OCI-LY1 (cell line): ENCODE data around the gene FAM131C.

ENCODE experiments used
- H2AFZ ChIP-seq: fragments of 200-600 bp; sonication (generic), shearing (Covaris generic); 2 replicates; pipeline ENCODE4 v1.6.0; 2014; ENCODE audit warnings: antibody characterized with exemption, mild to moderate bottlenecking, low read length
- H3F3A ChIP-seq: fragments of 200-600 bp; sonication (generic), shearing (Covaris generic); 2 replicates; pipeline ENCODE4 v1.6.0; 2014; ENCODE audit warnings: mild to moderate bottlenecking, antibody characterized with exemption, low read length, moderate library complexity; ENCODE audit not compliant: insufficient read depth
- H3K27ac ChIP-seq: fragments of 200-600 bp; sonication (generic); 2 replicates; pipeline ENCODE4 v1.5.1; 2014; ENCODE audit warnings: low read length, mixed run types, mild to moderate bottlenecking, low read depth; ENCODE audit not compliant: poor library complexity, severe bottlenecking
- H3K27me3 ChIP-seq: fragments of 200-600 bp; sonication (generic); 2 replicates; pipeline ENCODE4 v1.6.0; 2014; ENCODE audit warnings: antibody characterized with exemption, mild to moderate bottlenecking, low read length, moderate library complexity; ENCODE audit not compliant: insufficient read depth
- H3K36me3 ChIP-seq: fragments of 200-600 bp; sonication (generic); 2 replicates; pipeline ENCODE4 v1.6.1; 2014; ENCODE audit warnings: mild to moderate bottlenecking, antibody characterized with exemption, low read length, moderate library complexity, mixed read lengths; ENCODE audit not compliant: insufficient read depth
- H3K4me1 ChIP-seq: fragments of 200-600 bp; sonication (generic); 2 replicates; pipeline ENCODE4 v1.5.1; 2014; ENCODE audit warnings: mild to moderate bottlenecking, low read length, moderate library complexity; ENCODE audit not compliant: insufficient read depth, severe bottlenecking
- H3K4me2 ChIP-seq: fragments of 200-600 bp; sonication (generic), shearing (Covaris generic); 2 replicates; pipeline ENCODE4 v1.6.1; 2014; ENCODE audit warnings: low read length
- H3K4me3 ChIP-seq: fragments of 200-600 bp; sonication (generic); 2 replicates; pipeline ENCODE4 v1.5.1; 2014; ENCODE audit warnings: low read length, low read depth, mild to moderate bottlenecking, mixed read lengths; ENCODE audit not compliant: poor library complexity, severe bottlenecking
- H3K79me2 ChIP-seq: fragments of 200-600 bp; shearing (Covaris generic); 2 replicates; pipeline ENCODE4 v1.6.1; 2016; ENCODE audit warnings: mixed run types, low read length, mixed read lengths; ENCODE audit not compliant: insufficient read depth
- H3K9ac ChIP-seq: fragments of 200-600 bp; sonication (generic), shearing (Covaris generic); 2 replicates; pipeline ENCODE4 v1.6.1; 2014; ENCODE audit warnings: mild to moderate bottlenecking, low read length, mixed read lengths
- H3K9me2 ChIP-seq: fragments of 200-600 bp; sonication (generic), shearing (Covaris generic); 2 replicates; pipeline ENCODE4 v1.6.1; 2014; ENCODE audit warnings: low read depth, mild to moderate bottlenecking, low read length, mixed read lengths
- H3K9me3 ChIP-seq: fragments of 200-600 bp; shearing (Covaris generic); 2 replicates; pipeline ENCODE4 v1.6.1; 2014; ENCODE audit warnings: low read length, mixed read lengths
- H4K20me1 ChIP-seq: fragments of 200-600 bp; sonication (generic), shearing (Covaris generic); 2 replicates; pipeline ENCODE4 v1.6.0; 2016; ENCODE audit warnings: mild to moderate bottlenecking, low read length; ENCODE audit not compliant: insufficient read depth
- EZH2 ChIP-seq: fragments of 200-600 bp; sonication (generic), shearing (Covaris generic); IDR thresholded peaks from 2 replicates; pipeline ENCODE4 v1.8.0; 2017; ENCODE audit warnings: borderline replicate concordance, mixed run types, mild to moderate bottlenecking, antibody characterized with exemption, low read length, moderate library complexity, mixed read lengths
- TF ChIP-seq, protein P1 (sequence below): fragments of 200-600 bp; sonication (generic), shearing (Covaris generic); IDR thresholded peaks from 2 replicates; pipeline ENCODE4 v1.5.1; 2017; ENCODE audit warnings: mild to moderate bottlenecking, antibody characterized with exemption, low read length, moderate library complexity, mixed read lengths

Gene FAM131C

DNA sequence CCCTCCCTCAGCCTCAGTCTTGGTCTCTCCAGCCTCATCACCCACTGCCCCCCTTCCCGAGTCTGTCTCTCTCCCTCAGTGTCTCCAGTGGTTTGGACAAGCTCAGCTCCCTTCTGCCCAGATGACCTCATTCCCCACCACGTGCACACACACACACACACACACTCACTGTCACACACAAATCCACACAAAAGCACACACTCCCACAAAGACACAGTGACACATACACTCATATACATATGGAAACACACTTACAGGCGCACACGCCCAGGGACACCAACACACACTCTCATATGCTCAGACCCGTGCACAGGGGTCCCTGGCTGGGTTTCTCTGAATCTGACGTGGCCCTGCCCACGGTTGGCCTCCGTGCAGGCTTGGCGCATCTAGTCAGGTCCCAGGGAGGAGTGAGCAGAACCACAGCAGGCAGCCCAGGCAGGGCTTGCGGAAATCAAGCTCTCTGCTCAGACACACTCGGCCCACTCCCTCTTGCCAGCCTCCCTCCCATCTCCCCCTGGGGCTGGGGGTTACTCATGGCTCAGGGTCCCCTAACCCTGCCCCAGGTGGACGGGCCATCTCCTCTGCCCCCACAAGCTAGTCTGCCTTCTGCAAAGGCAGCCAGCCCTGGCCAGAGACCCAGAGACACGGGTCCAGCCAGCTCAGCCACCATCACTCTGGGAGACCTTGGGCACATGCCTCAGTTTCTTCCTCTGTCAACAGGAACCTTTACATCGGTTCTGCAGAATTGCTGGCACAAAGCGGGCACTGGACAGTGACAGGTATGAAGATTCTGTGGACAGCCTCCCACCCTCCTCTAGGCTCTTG is 38.5 kb upstream of the FAM131C start:
- H3K36me3 ChIP-seq = no peaks in the 10 kb centered on the region
- TF ChIP-seq, protein P1, sequence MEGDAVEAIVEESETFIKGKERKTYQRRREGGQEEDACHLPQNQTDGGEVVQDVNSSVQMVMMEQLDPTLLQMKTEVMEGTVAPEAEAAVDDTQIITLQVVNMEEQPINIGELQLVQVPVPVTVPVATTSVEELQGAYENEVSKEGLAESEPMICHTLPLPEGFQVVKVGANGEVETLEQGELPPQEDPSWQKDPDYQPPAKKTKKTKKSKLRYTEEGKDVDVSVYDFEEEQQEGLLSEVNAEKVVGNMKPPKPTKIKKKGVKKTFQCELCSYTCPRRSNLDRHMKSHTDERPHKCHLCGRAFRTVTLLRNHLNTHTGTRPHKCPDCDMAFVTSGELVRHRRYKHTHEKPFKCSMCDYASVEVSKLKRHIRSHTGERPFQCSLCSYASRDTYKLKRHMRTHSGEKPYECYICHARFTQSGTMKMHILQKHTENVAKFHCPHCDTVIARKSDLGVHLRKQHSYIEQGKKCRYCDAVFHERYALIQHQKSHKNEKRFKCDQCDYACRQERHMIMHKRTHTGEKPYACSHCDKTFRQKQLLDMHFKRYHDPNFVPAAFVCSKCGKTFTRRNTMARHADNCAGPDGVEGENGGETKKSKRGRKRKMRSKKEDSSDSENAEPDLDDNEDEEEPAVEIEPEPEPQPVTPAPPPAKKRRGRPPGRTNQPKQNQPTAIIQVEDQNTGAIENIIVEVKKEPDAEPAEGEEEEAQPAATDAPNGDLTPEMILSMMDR = no peak
- TF ChIP-seq EZH2 = no peak
- H2AFZ ChIP-seq = no peak overlapping the region
- H3K9ac ChIP-seq = no peak overlapping the region
- no peaks in the 10 kb centered on the region for H3F3A ChIP-seq
- H3K9me2 ChIP-seq = no peaks in the 10 kb centered on the region
- no peaks in the 10 kb centered on the region for H3K4me1 ChIP-seq
- no peaks in the 10 kb centered on the region for H3K9me3 ChIP-seq
- no peak overlapping the region for H3K27ac ChIP-seq
- no peaks in the 10 kb centered on the region for H4K20me1 ChIP-seq
- no peak overlapping the region for H3K4me2 ChIP-seq
- H3K27me3 ChIP-seq = peaks cover 11% of the 10 kb centered on the region; the same call in 1 of the 2 replicates
- no peaks in the 10 kb centered on the region for H3K79me2 ChIP-seq
- no peak overlapping the region for H3K4me3 ChIP-seq

DNA sequence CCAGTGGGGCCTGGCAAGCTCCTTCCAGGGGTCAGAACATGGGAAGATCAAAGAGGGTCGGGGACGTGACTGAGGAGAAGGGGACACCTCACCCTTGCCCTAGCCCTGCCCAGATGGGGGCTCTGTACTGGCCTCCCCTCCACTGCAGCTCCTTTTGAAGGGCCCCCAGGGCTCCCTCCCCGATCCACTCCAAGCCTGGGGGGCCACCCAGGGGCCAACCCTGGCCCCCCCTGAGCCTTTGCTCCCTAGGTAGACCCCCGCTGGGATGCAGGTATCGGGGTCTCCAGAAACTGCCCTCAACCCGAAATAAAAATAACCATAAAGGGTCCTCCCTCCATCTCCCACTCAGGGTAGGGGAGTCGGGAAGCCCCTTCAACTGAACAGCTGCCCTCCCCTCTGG is 37.4 kb upstream of the FAM131C start:
- H3K4me2 ChIP-seq = no peak overlapping the region

DNA sequence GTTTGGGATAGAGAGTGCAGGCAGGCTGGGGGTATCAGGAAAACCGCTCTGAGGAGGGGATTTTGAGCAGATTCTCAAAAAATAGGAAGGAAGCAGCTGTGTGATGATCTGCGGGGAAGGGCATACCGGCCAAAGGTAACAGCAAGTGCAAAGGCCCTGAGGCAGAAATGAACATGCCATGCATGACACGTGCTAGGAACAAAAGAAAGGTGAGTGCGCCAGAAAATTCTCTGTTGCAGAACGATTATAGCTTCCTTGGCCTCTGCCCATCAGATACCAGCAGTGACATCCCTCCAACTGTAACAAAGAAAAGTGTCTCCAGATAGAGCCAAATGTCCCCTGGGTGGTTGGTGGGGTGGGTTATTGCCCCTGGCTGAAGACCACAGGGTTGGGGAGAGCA is 37.0 kb upstream of the FAM131C start:
- no peak overlapping the region for H3K27ac ChIP-seq
- no peak overlapping the region for H2AFZ ChIP-seq
- H3K9me2 ChIP-seq = no peaks in the 10 kb centered on the region
- no peaks in the 10 kb centered on the region for H3K9me3 ChIP-seq
- TF ChIP-seq, protein P1 = no peak
- TF ChIP-seq EZH2 = no peak
- no peaks in the 10 kb centered on the region for H3F3A ChIP-seq
- H3K36me3 ChIP-seq = no peaks in the 10 kb centered on the region
- H3K27me3 ChIP-seq = peaks cover 13% of the 10 kb centered on the region; the same call in 1 of the 2 replicates
- H3K4me2 ChIP-seq = no peak overlapping the region
- no peak overlapping the region for H3K9ac ChIP-seq
- H4K20me1 ChIP-seq = no peaks in the 10 kb centered on the region
- no peaks in the 10 kb centered on the region for H3K4me1 ChIP-seq
- H3K79me2 ChIP-seq = no peaks in the 10 kb centered on the region
- no peak overlapping the region for H3K4me3 ChIP-seq

More for the DNA sequence above, 37.4 kb upstream of the FAM131C start:
- Histone ChIP-seq H4K20me1 (no peaks in the 10 kb centered on the region), H3K9me3 (no peaks in the 10 kb centered on the region), H3K79me2 (no peaks in the 10 kb centered on the region), H3F3A (no peaks in the 10 kb centered on the region), H3K9ac (no peak overlapping the region), H3K27ac (no peak overlapping the region), H3K27me3 (peaks cover 13% of the 10 kb centered on the region; the same call in 1 of the 2 replicates), H3K36me3 (no peaks in the 10 kb centered on the region), H3K4me3 (no peak overlapping the region), H3K9me2 (no peaks in the 10 kb centered on the region), H3K4me1 (no peaks in the 10 kb centered on the region), H2AFZ (no peak overlapping the region)
- TF ChIP-seq, protein P1 = no peak
- TF ChIP-seq EZH2 = no peak
